ENCODE results near the gene ARHGEF19.

DNA sequence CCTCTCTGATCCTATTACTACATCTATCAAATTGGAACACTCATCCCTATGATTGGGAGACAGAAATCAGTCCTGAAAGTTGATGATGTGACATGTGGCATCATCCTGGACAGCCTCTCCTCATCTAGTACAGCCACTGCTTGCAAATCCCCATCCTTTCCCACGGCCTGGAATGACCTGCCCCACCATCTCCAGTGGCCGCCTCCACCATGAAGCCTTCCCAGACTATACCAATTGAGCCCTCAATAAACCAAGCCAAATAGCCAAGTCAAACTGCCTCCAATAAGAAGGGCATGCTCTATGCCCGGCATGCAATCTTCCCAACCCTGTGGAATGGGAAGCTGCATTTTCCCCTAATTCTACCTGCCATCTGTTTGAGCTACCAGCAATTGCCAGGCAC lies 561 bp upstream of the ARHGEF19 start:
- TF ChIP-seq, protein P1, sequence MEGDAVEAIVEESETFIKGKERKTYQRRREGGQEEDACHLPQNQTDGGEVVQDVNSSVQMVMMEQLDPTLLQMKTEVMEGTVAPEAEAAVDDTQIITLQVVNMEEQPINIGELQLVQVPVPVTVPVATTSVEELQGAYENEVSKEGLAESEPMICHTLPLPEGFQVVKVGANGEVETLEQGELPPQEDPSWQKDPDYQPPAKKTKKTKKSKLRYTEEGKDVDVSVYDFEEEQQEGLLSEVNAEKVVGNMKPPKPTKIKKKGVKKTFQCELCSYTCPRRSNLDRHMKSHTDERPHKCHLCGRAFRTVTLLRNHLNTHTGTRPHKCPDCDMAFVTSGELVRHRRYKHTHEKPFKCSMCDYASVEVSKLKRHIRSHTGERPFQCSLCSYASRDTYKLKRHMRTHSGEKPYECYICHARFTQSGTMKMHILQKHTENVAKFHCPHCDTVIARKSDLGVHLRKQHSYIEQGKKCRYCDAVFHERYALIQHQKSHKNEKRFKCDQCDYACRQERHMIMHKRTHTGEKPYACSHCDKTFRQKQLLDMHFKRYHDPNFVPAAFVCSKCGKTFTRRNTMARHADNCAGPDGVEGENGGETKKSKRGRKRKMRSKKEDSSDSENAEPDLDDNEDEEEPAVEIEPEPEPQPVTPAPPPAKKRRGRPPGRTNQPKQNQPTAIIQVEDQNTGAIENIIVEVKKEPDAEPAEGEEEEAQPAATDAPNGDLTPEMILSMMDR (IDR thresholded peaks at IDR 0.05; ENCODE audit: low read depth, low read length) = no peak
- TF ChIP-seq EZH2phosphoT487 (IDR thresholded peaks at IDR 0.05; ENCODE audit: low read depth) = no peak

All from OCI-LY3 (cell line).